ENCODE data around the gene ITPKB.

ITPKB gene

GRCh38 chr1:226661271-226661670, 77.8 kb downstream of the ITPKB start:
- Histone ChIP-seq H3K36me3 (ENCODE audit: insufficient read depth, low read length) (peaks cover 18% of the 10 kb centered on the region; the same call in 1 of the 2 replicates), H3K4me2 (ENCODE audit: insufficient read depth, low read length) (no peak overlapping the region), H3K9me3 (ENCODE audit: insufficient read depth, low read length, severe bottlenecking) (no peaks in the 10 kb centered on the region), H2AFZ (ENCODE audit: low read depth, low read length) (no peak overlapping the region), H3K4me3 (ENCODE audit: low read depth in 1 of 2, low read length in 2 of 2) (no peak overlapping the region), H3K4me1 (ENCODE audit: insufficient read depth, low read length) (peaks cover 44% of the 10 kb centered on the region), H4K20me1 (ENCODE audit: insufficient read depth, low read length) (peaks cover 47% of the 10 kb centered on the region), H3K27me3 (ENCODE audit: insufficient read depth, low read length, poor library complexity) (no peaks in the 10 kb centered on the region), H3K79me2 (ENCODE audit: insufficient read depth, low read length) (peaks cover 77% of the 10 kb centered on the region), H3K27ac (ENCODE audit: low read length) (peak overlapping the region; percentile 18; the same call in 1 of the 2 replicates), H3K9ac (ENCODE audit: low read depth, low read length) (no peak overlapping the region)
- TF ChIP-seq EZH2 (IDR thresholded peaks at IDR 0.05; ENCODE audit: borderline replicate concordance, low read depth, low read length, severe bottlenecking), result no peak
- no peak for TF ChIP-seq CTCF (IDR thresholded peaks at IDR 0.05; ENCODE audit: borderline replicate concordance, extremely low read depth, low read length, poor library complexity, severe bottlenecking)
- DNase-seq (no peak), ATAC-seq (ENCODE audit: insufficient read depth, low read depth) (no peak)

- peaks cover 51% of the 10 kb centered on the region for H3K4me1 ChIP-seq (ENCODE audit: insufficient read depth, low read length)
- H3K36me3 ChIP-seq (ENCODE audit: insufficient read depth, low read length), result peaks cover 15% of the 10 kb centered on the region; the same call in 1 of the 2 replicates
- no peak overlapping the region for H3K4me2 ChIP-seq (ENCODE audit: insufficient read depth, low read length)
- H4K20me1 ChIP-seq (ENCODE audit: insufficient read depth, low read length), result peaks cover 40% of the 10 kb centered on the region
- TF ChIP-seq EZH2 (IDR thresholded peaks at IDR 0.05; ENCODE audit: borderline replicate concordance, low read depth, low read length, severe bottlenecking) (no peak), CTCF (IDR thresholded peaks at IDR 0.05; ENCODE audit: borderline replicate concordance, extremely low read depth, low read length, poor library complexity, severe bottlenecking) (no peak)
- H3K79me2 ChIP-seq (ENCODE audit: insufficient read depth, low read length), result peaks cover 78% of the 10 kb centered on the region
- ATAC-seq (ENCODE audit: insufficient read depth, low read depth), result no peak
- no peak overlapping the region for H3K4me3 ChIP-seq (ENCODE audit: low read depth in 1 of 2, low read length in 2 of 2)
- no peak for DNase-seq
- no peaks in the 10 kb centered on the region for H3K27me3 ChIP-seq (ENCODE audit: insufficient read depth, low read length, poor library complexity)
- no peak overlapping the region for H2AFZ ChIP-seq (ENCODE audit: low read depth, low read length)
- no peak overlapping the region for H3K9ac ChIP-seq (ENCODE audit: low read depth, low read length)
- peak overlapping the region; percentile 18; the same call in 1 of the 2 replicates for H3K27ac ChIP-seq (ENCODE audit: low read length)
- no peaks in the 10 kb centered on the region for H3K9me3 ChIP-seq (ENCODE audit: insufficient read depth, low read length, severe bottlenecking)
These were observed 78.5 kb downstream of the ITPKB start for GRCh38 chr1:226660410-226661182.

- no peaks in the 10 kb centered on the region for H3K9me3 ChIP-seq (ENCODE audit: insufficient read depth, low read length, severe bottlenecking)
- peaks cover 14% of the 10 kb centered on the region; the same call in 1 of the 2 replicates for H3K36me3 ChIP-seq (ENCODE audit: insufficient read depth, low read length)
- DNase-seq (no peak), ATAC-seq (ENCODE audit: insufficient read depth, low read depth) (no peak)
- TF ChIP-seq CTCF (IDR thresholded peaks at IDR 0.05; ENCODE audit: borderline replicate concordance, extremely low read depth, low read length, poor library complexity, severe bottlenecking), result no peak
- no peak for TF ChIP-seq EZH2 (IDR thresholded peaks at IDR 0.05; ENCODE audit: borderline replicate concordance, low read depth, low read length, severe bottlenecking)
- H2AFZ ChIP-seq (ENCODE audit: low read depth, low read length), result no peak overlapping the region
- no peak overlapping the region for H3K9ac ChIP-seq (ENCODE audit: low read depth, low read length)
- H3K4me3 ChIP-seq (ENCODE audit: low read depth in 1 of 2, low read length in 2 of 2), result no peak overlapping the region
- no peaks in the 10 kb centered on the region for H3K27me3 ChIP-seq (ENCODE audit: insufficient read depth, low read length, poor library complexity)
- H3K4me2 ChIP-seq (ENCODE audit: insufficient read depth, low read length), result no peak overlapping the region
- peaks cover 32% of the 10 kb centered on the region for H4K20me1 ChIP-seq (ENCODE audit: insufficient read depth, low read length)
- H3K27ac ChIP-seq (ENCODE audit: low read length), result peak overlapping the region; percentile 29
- peaks cover 60% of the 10 kb centered on the region for H3K4me1 ChIP-seq (ENCODE audit: insufficient read depth, low read length)
- peaks cover 72% of the 10 kb centered on the region for H3K79me2 ChIP-seq (ENCODE audit: insufficient read depth, low read length)
These were observed 79.4 kb downstream of the ITPKB start for GRCh38 chr1:226659641-226660040.

Data from DND-41 (cell line).